SK-N-DZ (cell line): ENCODE results near the gene ZFY.
"Not testable (repeated sequence)": the region's sequence is repeated elsewhere in the genome, so short reads cannot be mapped to it uniquely, and the experiment has no call there.

Source experiments
- DNase-seq: peaks from one replicate; pipeline ENCODE4 v3.0.0-alpha.2; 2015; ENCODE audit warnings: low spot score
- small RNA-seq, 2 experiments: library from RNA; depleted of rRNA; stranded (forward); fragments of <200 nt; gene quantifications; one replicate each; pipeline ENCODE3, GENCODE V24; 2014

Gene ZFY

GRCh38 chrY:2973110-2973751, 38.0 kb downstream of the ZFY start:
- no peak for DNase-seq

- no peak for DNase-seq
Observed at GRCh38 chrY:2979283-2979682, 44.1 kb downstream of the ZFY start.

GRCh38 chrY:2984491-2984890, 49.3 kb downstream of the ZFY start:
- no peak for DNase-seq

GRCh38 chrY:2987178-2987577, 52.0 kb downstream of the ZFY start:
- not testable (repeated sequence) for DNase-seq

GRCh38 chrY:2997369-2997768, 62.2 kb downstream of the ZFY start:
- not testable (repeated sequence) for DNase-seq

GRCh38 chrY:3002190-3002589, 67.0 kb downstream of the ZFY start:
- no peak for DNase-seq

- DNase-seq = no peak
Observed at GRCh38 chrY:3002680-3003515, 67.7 kb downstream of the ZFY start.

GRCh38 chrY:3003516-3003830, 68.3 kb downstream of the ZFY start:
- DNase-seq = no peak

- DNase-seq = no peak
Observed at GRCh38 chrY:3003846-3004245, 68.7 kb downstream of the ZFY start.

- DNase-seq = not testable (repeated sequence)
Observed at GRCh38 chrY:3006031-3006430, 70.8 kb downstream of the ZFY start.

- no peak for DNase-seq
Observed at GRCh38 chrY:3007967-3008366, 72.8 kb downstream of the ZFY start.

GRCh38 chrY:3012226-3012625, 77.0 kb downstream of the ZFY start:
- DNase-seq = no peak

GRCh38 chrY:3016594-3016993, 81.4 kb downstream of the ZFY start:
- DNase-seq = no peak

- DNase-seq = no peak
Observed at GRCh38 chrY:3018546-3018945, 83.4 kb downstream of the ZFY start.

- no peak for DNase-seq
Observed at GRCh38 chrY:3019584-3019983, 84.4 kb downstream of the ZFY start.

GRCh38 chrY:3021176-3021575, 86.0 kb downstream of the ZFY start:
- DNase-seq = no peak

GRCh38 chrY:3023606-3024005, 88.4 kb downstream of the ZFY start:
- no peak for DNase-seq

- no peak for DNase-seq
Observed at GRCh38 chrY:3025357-3025756, 90.2 kb downstream of the ZFY start.

Small RNA genes within 50 kb of the gene (small RNA-seq; reads per million reads assigned to genes)
- gene EEF1A1P41 = 0 reads per million in 2 experiments
